Vagina (tissue), 2 donors: Measurements from ENCODE around the gene DLG2.

Source experiments
- POLR2AphosphoS5 ChIP-seq, 2 donors: sonication (generic); formaldehyde crosslinking; IDR thresholded peaks; one replicate each; pipeline ENCODE4 v1.9.0; 2017; ENCODE audit warnings: antibody characterized with exemption in 2 of 2, mild to moderate bottlenecking in 2 of 2, low read depth in 1 of 2; ENCODE audit not compliant: insufficient read depth in 1 of 2
- TF ChIP-seq, protein P1 (sequence below), 3 experiments: fragments of 450-650 bp in 2 of 3; fragments of 200-600 bp in 1 of 3; sonication (generic) in 1 of 3; IDR thresholded peaks; one replicate each; pipeline ENCODE4 v1.5.1; 2017 to 2019; ENCODE audit warnings: antibody characterized with exemption in 3 of 3, mild to moderate bottlenecking in 2 of 3, moderate library complexity in 2 of 3

DNA sequence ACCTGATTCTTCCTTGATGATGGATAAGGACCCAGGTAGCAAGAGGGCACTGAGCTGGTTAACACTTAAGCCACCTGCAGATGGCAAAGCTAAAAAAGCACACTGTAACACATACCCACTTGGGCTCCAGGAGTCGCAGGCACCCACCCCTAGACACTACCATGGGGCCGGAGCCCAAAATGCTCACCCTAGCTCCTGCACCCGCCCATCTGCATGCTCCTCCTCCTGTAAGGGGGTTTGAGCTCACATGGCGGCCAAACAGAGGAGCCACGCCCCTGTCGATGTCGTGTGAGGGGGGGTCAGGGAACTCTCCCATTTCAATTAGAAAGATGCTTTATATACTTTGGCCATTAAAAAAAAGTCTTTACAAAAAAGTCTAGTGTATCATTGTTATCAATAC is 370.7 kb downstream of the DLG2 start:
- no peak for TF ChIP-seq POLR2AphosphoS5 (IDR thresholded peaks at IDR 0.05; ENCODE audit: insufficient read depth in 1 of 2, low read depth in 1 of 2)
- TF ChIP-seq, protein P1, sequence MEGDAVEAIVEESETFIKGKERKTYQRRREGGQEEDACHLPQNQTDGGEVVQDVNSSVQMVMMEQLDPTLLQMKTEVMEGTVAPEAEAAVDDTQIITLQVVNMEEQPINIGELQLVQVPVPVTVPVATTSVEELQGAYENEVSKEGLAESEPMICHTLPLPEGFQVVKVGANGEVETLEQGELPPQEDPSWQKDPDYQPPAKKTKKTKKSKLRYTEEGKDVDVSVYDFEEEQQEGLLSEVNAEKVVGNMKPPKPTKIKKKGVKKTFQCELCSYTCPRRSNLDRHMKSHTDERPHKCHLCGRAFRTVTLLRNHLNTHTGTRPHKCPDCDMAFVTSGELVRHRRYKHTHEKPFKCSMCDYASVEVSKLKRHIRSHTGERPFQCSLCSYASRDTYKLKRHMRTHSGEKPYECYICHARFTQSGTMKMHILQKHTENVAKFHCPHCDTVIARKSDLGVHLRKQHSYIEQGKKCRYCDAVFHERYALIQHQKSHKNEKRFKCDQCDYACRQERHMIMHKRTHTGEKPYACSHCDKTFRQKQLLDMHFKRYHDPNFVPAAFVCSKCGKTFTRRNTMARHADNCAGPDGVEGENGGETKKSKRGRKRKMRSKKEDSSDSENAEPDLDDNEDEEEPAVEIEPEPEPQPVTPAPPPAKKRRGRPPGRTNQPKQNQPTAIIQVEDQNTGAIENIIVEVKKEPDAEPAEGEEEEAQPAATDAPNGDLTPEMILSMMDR (IDR thresholded peaks at IDR 0.05): no peak
